ENCODE data around the gene KIAA1549. TPM values are rescaled to one million over a fixed set of nuclear protein-coding genes. Genes with fewer than 3 reads are reported as not detected.
A peak's percentile ranks its signal among the peaks of the same experiment; 100 is the strongest.

KIAA1549 gene
- total and polyA plus RNA-seq, 2 of the 4 experiments (the other 2 are of a cell fraction), result 1.3 to 3.3 TPM

DNA sequence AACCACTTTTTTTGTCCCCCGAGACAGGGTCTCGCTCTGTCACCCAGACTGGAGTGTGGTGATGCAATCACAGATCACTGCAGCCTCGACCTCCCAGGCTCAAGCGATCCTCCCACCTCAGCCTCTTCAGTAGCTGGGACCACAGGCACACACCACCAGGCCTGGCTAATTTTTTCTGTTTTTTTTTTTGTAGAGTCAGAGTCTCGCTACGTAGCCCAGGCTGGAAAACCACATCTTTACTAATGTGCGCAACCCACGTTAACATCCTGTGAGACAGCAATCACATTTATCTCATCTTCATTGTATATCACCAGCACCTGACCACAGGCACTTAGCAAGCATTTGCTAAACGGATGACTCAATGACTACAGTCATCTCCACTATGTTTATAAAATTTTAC is 105.4 kb downstream of the KIAA1549 start:
- DNase-seq, result peak; percentile 96
- H2BK20ac ChIP-seq (ENCODE audit: low read depth, low read length), result no peak overlapping the region; the same call in 1 of the 2 replicates
- H2BK120ac ChIP-seq (ENCODE audit: low read depth, low read length), result no peak overlapping the region
- no peaks in the 10 kb centered on the region for H3K9me3 ChIP-seq (ENCODE audit: control insufficient read depth, insufficient read depth, low read length)
- peaks cover 8% of the 10 kb centered on the region; the same call in 1 of the 2 replicates for H3K4me1 ChIP-seq (ENCODE audit: control insufficient read depth, insufficient read depth, low read length)
- H3K27ac ChIP-seq (ENCODE audit: insufficient read depth, low read length), result peak overlapping the region; percentile 48; the same call in 1 of the 2 replicates
- peak; percentile 75 for ATAC-seq (ENCODE audit: low read depth)
- peak overlapping the region; percentile 88 for H2BK5ac ChIP-seq (ENCODE audit: low read depth, low read length, poor library complexity, severe bottlenecking)
- H3K4me3 ChIP-seq (ENCODE audit: insufficient read depth, low read depth, low read length), result no peak overlapping the region
- H3K9ac ChIP-seq (ENCODE audit: low read depth, low read length), result no peak overlapping the region
- no peaks in the 10 kb centered on the region for H3K27me3 ChIP-seq (ENCODE audit: control insufficient read depth, insufficient read depth, low read length)
- peak overlapping the region in 1 of 2 experiments; percentile 75; a peak in 2 of 4 replicates for H4K8ac ChIP-seq (ENCODE audit: low read depth in 2 of 2, low read length in 2 of 2)
- H3K18ac ChIP-seq (ENCODE audit: low read depth, low read length), result peak overlapping the region; percentile 45; the same call in 1 of the 2 replicates
- ChIA-PET POLR2A (ENCODE audit: unreplicated experiment) (no interaction called here), CTCF (interaction anchor here (0.6 kb wide), 1 partner anchor 169 kb away, joined by 4 read pairs; no protein-coding TSS in a partner anchor)
- H3K4ac ChIP-seq (ENCODE audit: low read depth, low read length), result peak overlapping the region; percentile 67; the same call in 1 of the 2 replicates
- TF ChIP-seq MAZ (IDR thresholded peaks at IDR 0.05; ENCODE audit: borderline replicate concordance, low read depth, low read length), result no peak
- TF ChIP-seq, protein P1, sequence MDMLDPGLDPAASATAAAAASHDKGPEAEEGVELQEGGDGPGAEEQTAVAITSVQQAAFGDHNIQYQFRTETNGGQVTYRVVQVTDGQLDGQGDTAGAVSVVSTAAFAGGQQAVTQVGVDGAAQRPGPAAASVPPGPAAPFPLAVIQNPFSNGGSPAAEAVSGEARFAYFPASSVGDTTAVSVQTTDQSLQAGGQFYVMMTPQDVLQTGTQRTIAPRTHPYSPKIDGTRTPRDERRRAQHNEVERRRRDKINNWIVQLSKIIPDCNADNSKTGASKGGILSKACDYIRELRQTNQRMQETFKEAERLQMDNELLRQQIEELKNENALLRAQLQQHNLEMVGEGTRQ (IDR thresholded peaks at IDR 0.05; ENCODE audit: low read depth, low read length), result peak; percentile 62
- TF ChIP-seq RAD21 (IDR thresholded peaks at IDR 0.05; ENCODE audit: low read length), result no peak
- peak; percentile 82 for TF ChIP-seq FOS (IDR thresholded peaks at IDR 0.05; ENCODE audit: low read depth, low read length)
- no peak for TF ChIP-seq SMC3 (IDR thresholded peaks at IDR 0.05; ENCODE audit: low read depth, low read length)
- no peak for TF ChIP-seq RFX5 (IDR thresholded peaks at IDR 0.05; ENCODE audit: low read depth, low read length)
- TF ChIP-seq MXI1 (IDR thresholded peaks at IDR 0.05; ENCODE audit: borderline replicate concordance, low read depth, low read length), result no peak
- TF ChIP-seq RCOR1 (IDR thresholded peaks at IDR 0.05; ENCODE audit: insufficient replicate concordance, low read length), result peak; percentile 36
- no peak for TF ChIP-seq POLR2A (IDR thresholded peaks at IDR 0.05; ENCODE audit: low read depth, low read length)
- TF ChIP-seq, protein P2, sequence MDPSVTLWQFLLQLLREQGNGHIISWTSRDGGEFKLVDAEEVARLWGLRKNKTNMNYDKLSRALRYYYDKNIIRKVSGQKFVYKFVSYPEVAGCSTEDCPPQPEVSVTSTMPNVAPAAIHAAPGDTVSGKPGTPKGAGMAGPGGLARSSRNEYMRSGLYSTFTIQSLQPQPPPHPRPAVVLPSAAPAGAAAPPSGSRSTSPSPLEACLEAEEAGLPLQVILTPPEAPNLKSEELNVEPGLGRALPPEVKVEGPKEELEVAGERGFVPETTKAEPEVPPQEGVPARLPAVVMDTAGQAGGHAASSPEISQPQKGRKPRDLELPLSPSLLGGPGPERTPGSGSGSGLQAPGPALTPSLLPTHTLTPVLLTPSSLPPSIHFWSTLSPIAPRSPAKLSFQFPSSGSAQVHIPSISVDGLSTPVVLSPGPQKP (IDR thresholded peaks at IDR 0.05; ENCODE audit: borderline replicate concordance, low read depth, low read length), result no peak
- TF ChIP-seq CEBPB (IDR thresholded peaks at IDR 0.05; ENCODE audit: low read depth, low read length), result peak; percentile 83
- TF ChIP-seq BHLHE40 (IDR thresholded peaks at IDR 0.05; ENCODE audit: low read depth, low read length), result peak; percentile 83
- TF ChIP-seq CHD1 (IDR thresholded peaks at IDR 0.05; ENCODE audit: low read depth, low read length), result 0 out of 2 replicates have a peak, but pooled peaks have one; percentile 62
- 0 out of 2 replicates have a peak, but pooled peaks have one; percentile 31 for TF ChIP-seq NFE2L2 (IDR thresholded peaks at IDR 0.05; ENCODE audit: low read depth, low read length)
- no peak; the same call in 1 of the 2 replicates for TF ChIP-seq MAFK (IDR thresholded peaks at IDR 0.05; ENCODE audit: low read depth, low read length)
- TF ChIP-seq, protein P3, sequence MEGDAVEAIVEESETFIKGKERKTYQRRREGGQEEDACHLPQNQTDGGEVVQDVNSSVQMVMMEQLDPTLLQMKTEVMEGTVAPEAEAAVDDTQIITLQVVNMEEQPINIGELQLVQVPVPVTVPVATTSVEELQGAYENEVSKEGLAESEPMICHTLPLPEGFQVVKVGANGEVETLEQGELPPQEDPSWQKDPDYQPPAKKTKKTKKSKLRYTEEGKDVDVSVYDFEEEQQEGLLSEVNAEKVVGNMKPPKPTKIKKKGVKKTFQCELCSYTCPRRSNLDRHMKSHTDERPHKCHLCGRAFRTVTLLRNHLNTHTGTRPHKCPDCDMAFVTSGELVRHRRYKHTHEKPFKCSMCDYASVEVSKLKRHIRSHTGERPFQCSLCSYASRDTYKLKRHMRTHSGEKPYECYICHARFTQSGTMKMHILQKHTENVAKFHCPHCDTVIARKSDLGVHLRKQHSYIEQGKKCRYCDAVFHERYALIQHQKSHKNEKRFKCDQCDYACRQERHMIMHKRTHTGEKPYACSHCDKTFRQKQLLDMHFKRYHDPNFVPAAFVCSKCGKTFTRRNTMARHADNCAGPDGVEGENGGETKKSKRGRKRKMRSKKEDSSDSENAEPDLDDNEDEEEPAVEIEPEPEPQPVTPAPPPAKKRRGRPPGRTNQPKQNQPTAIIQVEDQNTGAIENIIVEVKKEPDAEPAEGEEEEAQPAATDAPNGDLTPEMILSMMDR (conservative IDR thresholded peaks at IDR 0.05; ENCODE audit: low read depth, low read length), result no peak
- no TSS peak for BruUV-seq (replicated peaks)
- dilution Hi-C loops (cut with HindIII; ENCODE audit: low sequenced_read_pairs, unreplicated experiment), result no loop called here
- H4K91ac ChIP-seq (ENCODE audit: insufficient read depth, low read depth, low read length), result no peak overlapping the region
- intact Hi-C loops (cut with micrococcal nuclease), result no loop called here
- no peak overlapping the region for H3K14ac ChIP-seq (replicated peaks; ENCODE audit: low read depth, low read length)
- WGBS, 2 experiments (ENCODE audit: extremely low coverage in 2 of 2, insufficient read length in 1 of 2), result no CpG with 5 or more reads among the region's 9 CpGs
- H3K56ac ChIP-seq (ENCODE audit: extremely low read depth, insufficient read depth, low read length), result no peak overlapping the region
- no peak overlapping the region for H2AK9ac ChIP-seq (replicated peaks; ENCODE audit: low read depth, low read length, poor library complexity)
- H4K5ac ChIP-seq (ENCODE audit: low read depth, low read length), result no peak overlapping the region
- H3K9me1 ChIP-seq (ENCODE audit: insufficient read depth, low read length), result peaks cover 9% of the 10 kb centered on the region; the same call in 1 of the 2 replicates
- no peak overlapping the region for H2AFZ ChIP-seq (replicated peaks; ENCODE audit: low read length, poor library complexity)
- no peaks in the 10 kb centered on the region for H3K79me1 ChIP-seq (ENCODE audit: low read depth in 1 of 2, low read length in 2 of 2)
- no peaks in the 10 kb centered on the region for H4K20me1 ChIP-seq (ENCODE audit: insufficient read depth, low read length)
- in situ Hi-C loops (cut with MboI; ENCODE audit: low sequenced_read_pairs), result no loop called here
- H2AK5ac ChIP-seq (ENCODE audit: low read depth, low read length), result no peak overlapping the region; the same call in 1 of the 2 replicates
- H3K4me2 ChIP-seq (ENCODE audit: low read depth, low read length), result no peak overlapping the region
- H3K23ac ChIP-seq (ENCODE audit: low read depth, low read length), result 0 out of 2 replicates have a peak overlapping the region, but pooled peaks have one; percentile 20
- no peak overlapping the region for H2BK15ac ChIP-seq (ENCODE audit: low read depth, low read length)
- peaks cover 1% of the 10 kb centered on the region; the same call in 1 of the 2 replicates for H3K36me3 ChIP-seq (ENCODE audit: control insufficient read depth, insufficient read depth, low read length)
